HG03135 (cell line): ENCODE measurements around the gene ESR1.
"Not testable (repeated sequence)": the region's sequence is repeated elsewhere in the genome, so short reads cannot be mapped to it uniquely, and the experiment has no call there.

ENCODE experiments used
- ATAC-seq: cut with Tn5 transposase; IDR thresholded peaks from one replicate; pipeline ENCODE4 v1.9.1; 2021; ENCODE audit warnings: mild to moderate bottlenecking, moderate library complexity; ENCODE audit not compliant: unreplicated experiment

Gene ESR1

DNA sequence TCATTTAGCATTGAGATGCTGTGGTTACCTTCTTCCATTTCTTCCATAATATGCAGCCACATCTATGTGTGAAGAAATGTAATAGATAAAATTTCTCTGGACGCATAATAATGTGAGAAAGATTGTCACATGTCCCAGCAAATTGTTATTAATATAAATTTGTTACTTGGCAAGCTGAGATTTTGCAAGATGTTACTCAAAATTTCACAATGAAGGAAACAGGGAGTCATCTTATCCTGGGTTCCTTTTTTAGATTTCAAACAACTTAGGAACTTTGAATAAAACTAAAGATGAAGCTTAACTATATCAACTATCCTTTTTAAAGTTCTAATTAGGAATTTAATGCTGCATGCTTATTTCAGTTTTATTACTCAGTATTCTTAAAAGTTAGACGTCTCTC is 3.6 kb downstream of the ESR1 start:
- ATAC-seq, result no peak

DNA sequence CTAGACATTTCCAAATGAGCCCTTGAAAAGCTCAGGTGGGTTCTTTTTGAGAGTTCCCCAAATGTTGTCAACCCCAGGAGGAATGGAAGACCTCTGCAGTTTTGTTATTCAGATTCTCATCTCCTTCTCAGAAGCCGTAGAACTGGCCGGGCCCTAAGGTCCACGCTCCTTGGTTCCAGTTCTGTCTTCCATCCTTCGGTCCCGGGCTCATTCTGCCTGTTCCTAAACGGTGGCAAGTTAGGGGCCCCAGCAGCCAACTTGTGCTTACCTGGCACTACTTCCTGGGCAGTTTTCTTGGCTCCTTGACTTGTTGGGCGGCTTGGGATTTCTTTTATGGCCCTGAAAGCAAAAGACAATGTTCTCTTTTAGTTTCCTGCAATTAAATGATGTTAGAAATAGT is 6.4 kb downstream of the ESR1 start:
- no peak for ATAC-seq

DNA sequence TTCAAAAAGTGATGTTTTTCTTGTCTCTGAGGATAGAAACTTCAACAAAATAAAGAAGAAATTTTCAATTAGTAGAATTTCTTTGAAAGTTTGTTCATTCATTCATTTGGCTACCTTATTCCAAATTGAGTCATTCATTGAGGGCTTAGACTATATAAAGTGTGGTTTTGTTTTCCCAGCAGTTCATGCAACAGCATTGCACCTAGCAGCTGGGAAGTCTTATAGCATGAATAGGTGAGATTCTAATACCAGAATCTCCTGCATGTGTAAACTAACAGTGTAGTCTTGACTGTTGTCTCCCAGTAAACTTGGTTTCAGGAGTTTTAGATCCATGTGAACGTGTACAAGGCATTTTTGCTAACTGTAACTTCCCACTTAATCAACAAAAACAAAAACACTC is 7.1 kb downstream of the ESR1 start:
- ATAC-seq, result no peak

DNA sequence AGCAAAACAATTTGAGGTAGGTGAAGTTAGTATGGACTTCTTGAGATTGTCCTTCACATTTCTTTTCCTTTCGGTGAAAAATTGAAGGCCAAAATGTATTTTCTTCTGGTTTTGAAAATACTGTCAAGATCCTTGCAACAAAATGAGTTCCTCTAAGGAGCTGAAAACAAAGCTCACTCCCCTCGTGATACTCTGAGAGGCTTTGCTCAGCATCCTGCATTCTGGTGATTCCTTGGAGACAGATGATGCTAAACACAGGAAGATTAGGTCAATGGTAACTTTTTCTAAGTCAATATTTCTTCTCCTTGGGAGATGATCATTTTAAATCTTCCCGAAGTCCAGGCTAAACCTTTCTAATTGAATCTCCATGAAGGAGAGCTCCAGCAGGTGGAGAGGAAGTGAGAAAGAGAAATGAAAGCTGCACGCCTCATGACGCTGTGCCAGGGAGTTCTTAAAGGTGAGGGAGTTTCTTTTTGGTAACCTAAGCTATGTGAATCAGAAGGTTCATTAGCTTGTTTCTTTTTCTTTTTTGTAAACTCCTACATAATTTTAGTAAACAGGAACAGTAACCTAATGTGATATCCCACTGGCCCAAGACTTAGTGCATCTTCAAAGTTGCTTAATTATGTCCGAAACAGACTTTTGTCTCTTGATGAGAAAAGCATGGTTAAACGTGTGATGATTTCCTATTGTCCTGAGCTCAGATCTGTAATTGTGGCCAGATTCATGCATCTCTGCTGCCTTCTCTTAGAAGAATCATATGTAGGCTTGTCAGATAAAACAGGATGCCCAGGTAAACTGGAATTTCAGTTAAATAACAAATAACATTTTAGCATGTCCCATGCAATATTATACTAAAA is 15.0 kb downstream of the ESR1 start:
- ATAC-seq, result peak; percentile 94

- no peak for ATAC-seq
These were observed 19.1 kb downstream of the ESR1 start for GRCh38 chr6:151826517-151827142.

DNA sequence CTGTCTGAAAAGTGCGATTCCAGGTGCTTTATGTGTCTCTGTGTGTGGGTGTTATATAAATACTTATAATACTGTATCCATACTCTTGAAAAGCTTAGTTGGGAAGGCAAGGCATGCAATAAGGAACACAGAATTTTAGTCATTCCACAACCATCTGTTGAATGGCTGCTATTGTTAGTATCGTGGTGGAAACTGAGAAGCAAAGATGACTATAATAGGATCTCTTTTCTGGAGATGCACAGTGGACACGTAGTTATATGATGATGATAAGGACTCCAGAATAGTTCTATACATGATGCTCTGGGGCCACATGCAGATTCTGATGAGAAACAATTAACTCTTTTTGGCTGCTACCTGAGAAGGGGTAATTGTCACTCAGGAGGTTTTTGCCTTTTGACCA is 25.2 kb downstream of the ESR1 start:
- ATAC-seq, result no peak

DNA sequence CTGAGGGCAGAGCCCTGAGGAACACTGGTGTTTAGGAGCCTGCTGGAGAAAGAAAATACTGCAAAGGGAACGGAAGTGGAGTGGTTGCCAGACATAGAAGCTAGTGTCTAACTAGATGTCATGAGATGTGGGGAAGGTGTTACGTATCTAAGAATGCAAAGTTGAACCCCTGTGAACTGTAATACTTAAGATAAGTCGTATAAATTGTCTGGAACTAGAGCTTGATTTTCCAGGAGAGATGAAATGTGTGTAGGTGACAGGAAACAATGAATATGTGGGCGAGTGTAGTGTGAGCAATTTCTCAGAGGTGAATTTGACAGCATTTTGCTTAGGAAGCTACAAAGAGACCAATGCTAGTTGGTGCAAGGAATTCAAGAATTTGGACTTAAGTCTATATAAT is 27.9 kb downstream of the ESR1 start:
- ATAC-seq, result no peak

DNA sequence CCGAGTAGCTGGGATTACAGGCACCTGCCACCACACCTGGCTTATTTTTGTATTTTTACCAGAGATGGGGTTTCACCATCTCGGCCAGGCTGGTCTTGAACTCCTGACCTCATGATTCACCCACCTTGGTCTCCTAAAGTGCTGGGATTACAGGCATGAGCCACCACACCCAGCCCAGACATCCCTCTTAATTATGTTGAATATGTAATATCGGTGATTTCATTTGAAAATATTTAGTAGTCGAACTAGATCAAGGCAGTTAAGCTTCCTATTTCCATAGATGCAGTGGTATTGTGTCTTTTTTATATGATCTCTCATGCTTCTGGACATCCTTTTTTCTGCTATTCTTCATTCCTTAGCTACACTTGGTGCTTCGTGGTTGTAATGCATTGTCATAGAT is 29.7 kb downstream of the ESR1 start:
- no peak for ATAC-seq

DNA sequence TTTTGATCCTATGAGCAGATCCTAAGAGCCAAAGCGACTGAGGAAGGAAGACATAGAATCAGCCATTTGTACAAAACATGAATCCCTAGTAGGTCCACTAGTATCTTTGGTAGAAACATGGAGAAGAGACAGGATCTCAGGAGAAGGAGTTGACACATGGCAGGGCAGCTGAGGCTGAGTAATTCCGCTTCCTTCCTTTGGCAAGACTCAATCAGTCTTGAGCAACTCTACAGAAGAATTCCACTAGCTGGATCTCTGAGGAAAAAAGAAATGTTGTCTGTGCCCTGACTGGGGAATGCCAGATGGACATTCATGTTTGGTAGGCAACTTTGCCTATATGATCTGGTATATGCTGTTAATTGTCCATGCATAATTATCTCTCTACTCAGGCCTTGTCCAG is 35.3 kb downstream of the ESR1 start:
- no peak for ATAC-seq

- no peak for ATAC-seq
These were observed 39.6 kb downstream of the ESR1 start for GRCh38 chr6:151847064-151847463.

GRCh38 chr6:151850479-151851003 is 43.1 kb downstream of the ESR1 start:
- ATAC-seq, result no peak

- no peak for ATAC-seq
These were observed 50.8 kb downstream of the ESR1 start for GRCh38 chr6:151858294-151858693.

GRCh38 chr6:151862461-151862860 is 55.0 kb downstream of the ESR1 start:
- no peak for ATAC-seq

GRCh38 chr6:151867361-151867869 is 59.9 kb downstream of the ESR1 start:
- ATAC-seq, result not testable (repeated sequence)

DNA sequence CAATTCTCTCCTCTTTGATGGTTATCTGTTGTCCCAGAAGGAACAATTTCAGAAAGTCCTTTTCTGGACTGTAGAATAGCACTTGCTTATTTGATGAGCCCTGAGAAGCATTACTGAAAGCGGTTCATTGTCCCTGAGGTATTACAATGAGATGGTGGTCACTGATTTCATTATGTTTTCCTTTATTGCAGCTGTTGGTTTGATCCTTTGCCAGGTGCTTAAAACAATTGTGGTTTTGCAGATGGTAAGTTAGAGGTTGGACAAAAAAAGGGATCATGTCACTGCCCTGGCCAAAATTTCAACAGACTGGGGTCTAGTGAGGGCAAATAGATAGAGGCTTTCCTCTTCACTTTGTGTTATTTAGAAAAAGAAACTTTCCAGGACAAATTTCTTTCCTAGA is 61.9 kb downstream of the ESR1 start:
- no peak for ATAC-seq

- no peak for ATAC-seq
These were observed 62.3 kb downstream of the ESR1 start for GRCh38 chr6:151869787-151870186.

GRCh38 chr6:151870375-151870774 is 62.9 kb downstream of the ESR1 start:
- ATAC-seq, result no peak

DNA sequence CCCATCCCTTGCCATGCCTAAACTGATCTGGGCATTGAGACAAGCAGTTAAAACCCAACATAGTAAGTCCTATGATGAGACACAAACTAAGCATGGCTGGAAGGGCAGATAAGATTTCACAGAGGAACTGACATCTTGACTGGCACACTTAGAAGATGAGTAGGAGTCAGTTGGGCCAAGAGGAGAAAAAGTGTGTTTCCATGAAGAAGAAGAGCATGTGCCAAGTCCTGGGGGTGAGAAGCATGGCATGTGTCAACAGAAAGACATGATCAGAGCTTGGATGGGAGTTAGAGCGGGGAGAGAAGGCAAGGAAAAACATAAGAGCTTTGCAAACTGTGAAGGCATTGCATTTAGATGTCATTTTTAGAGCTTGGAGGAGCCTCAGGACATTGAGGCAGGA is 68.0 kb downstream of the ESR1 start:
- no peak for ATAC-seq

GRCh38 chr6:151876122-151876521 is 68.6 kb downstream of the ESR1 start:
- ATAC-seq, result no peak

GRCh38 chr6:151877458-151877857 is 70.0 kb downstream of the ESR1 start:
- no peak for ATAC-seq

GRCh38 chr6:151881231-151881630 is 73.7 kb downstream of the ESR1 start:
- no peak for ATAC-seq

GRCh38 chr6:151882206-151882605 is 74.7 kb downstream of the ESR1 start:
- ATAC-seq, result no peak
